T1000 (cell line): ENCODE data around the gene ELAPOR1.

ENCODE experiments used
- DNase-seq: peaks from one replicate; lab custom pipeline; 2025; ENCODE audit warnings: mixed read lengths; lab: John Stamatoyannopoulos, UW

The ELAPOR1 gene

GRCh38 chr1:109113590-109114341, at the start of gene ELAPOR1:
TSS of gene ELAPOR1 (plus strand) at chr1:109114115. CDS start at chr1:109114184, 69 bp downstream.
- peak; percentile 5 for DNase-seq

GRCh38 chr1:109065137-109065536, 48.8 kb upstream of the ELAPOR1 start:
- no peak for DNase-seq

GRCh38 chr1:109067883-109068282, 46.0 kb upstream of the ELAPOR1 start:
- no peak for DNase-seq

- DNase-seq: no peak
Observed at GRCh38 chr1:109069294-109069693, 44.6 kb upstream of the ELAPOR1 start.

GRCh38 chr1:109075531-109076490, 38.1 kb upstream of the ELAPOR1 start, which contains the start of gene TAF13:
TSS of gene TAF13 (minus strand) at chr1:109076003. CDS start at chr1:109075947, 56 bp downstream.
- DNase-seq: peak; percentile 93

GRCh38 chr1:109078317-109078716, 35.6 kb upstream of the ELAPOR1 start:
- DNase-seq: no peak

GRCh38 chr1:109079240-109079622, 34.7 kb upstream of the ELAPOR1 start:
- no peak for DNase-seq

GRCh38 chr1:109080441-109081082, 33.4 kb upstream of the ELAPOR1 start:
- no peak for DNase-seq

- no peak for DNase-seq
Observed at GRCh38 chr1:109083501-109083900, 30.4 kb upstream of the ELAPOR1 start.

- DNase-seq: no peak
Observed at GRCh38 chr1:109083923-109084322, 30.0 kb upstream of the ELAPOR1 start.

- DNase-seq: no peak
Observed at GRCh38 chr1:109084563-109085517, 29.1 kb upstream of the ELAPOR1 start.

- peak; percentile 8 for DNase-seq
Observed at GRCh38 chr1:109089242-109090015, 24.5 kb upstream of the ELAPOR1 start.

- peak; percentile 80 for DNase-seq
Observed at GRCh38 chr1:109090196-109091077, 23.5 kb upstream of the ELAPOR1 start, which contains the start of gene TMEM167B. TSS of gene TMEM167B (plus strand) at chr1:109090764. CDS start at chr1:109090873, 109 bp downstream.

- DNase-seq: peak; percentile 56
Observed at GRCh38 chr1:109091078-109091838, 22.7 kb upstream of the ELAPOR1 start.

GRCh38 chr1:109091839-109092193, 22.1 kb upstream of the ELAPOR1 start:
- no peak for DNase-seq

- DNase-seq: peak; percentile 2
Observed at GRCh38 chr1:109094377-109094803, 19.5 kb upstream of the ELAPOR1 start.

GRCh38 chr1:109094871-109095270, 19.0 kb upstream of the ELAPOR1 start:
- no peak for DNase-seq

- no peak for DNase-seq
Observed at GRCh38 chr1:109095631-109096030, 18.3 kb upstream of the ELAPOR1 start.
